Measurements from ENCODE around the gene WRAP73.

DNA sequence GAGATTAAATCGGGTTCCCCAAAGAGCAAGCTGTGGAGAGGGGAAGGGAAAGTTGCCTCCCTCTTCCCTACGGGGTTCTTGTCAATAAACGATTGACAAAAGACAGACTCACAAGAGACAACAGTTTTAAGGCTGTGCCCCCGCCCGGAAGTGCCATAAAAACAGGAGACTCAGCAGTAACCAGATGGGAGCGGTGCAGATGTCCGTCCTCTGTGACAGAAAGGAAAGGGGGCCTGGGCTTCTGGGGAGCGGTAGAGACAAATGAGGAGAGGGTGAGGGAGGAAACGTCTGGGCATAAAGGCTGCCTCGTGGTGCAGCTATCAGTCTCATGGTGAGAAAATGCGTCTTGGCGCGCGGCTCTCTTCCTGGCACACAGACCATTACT, 8.3 kb upstream of the WRAP73 start:
- TF ChIP-seq, protein P1, sequence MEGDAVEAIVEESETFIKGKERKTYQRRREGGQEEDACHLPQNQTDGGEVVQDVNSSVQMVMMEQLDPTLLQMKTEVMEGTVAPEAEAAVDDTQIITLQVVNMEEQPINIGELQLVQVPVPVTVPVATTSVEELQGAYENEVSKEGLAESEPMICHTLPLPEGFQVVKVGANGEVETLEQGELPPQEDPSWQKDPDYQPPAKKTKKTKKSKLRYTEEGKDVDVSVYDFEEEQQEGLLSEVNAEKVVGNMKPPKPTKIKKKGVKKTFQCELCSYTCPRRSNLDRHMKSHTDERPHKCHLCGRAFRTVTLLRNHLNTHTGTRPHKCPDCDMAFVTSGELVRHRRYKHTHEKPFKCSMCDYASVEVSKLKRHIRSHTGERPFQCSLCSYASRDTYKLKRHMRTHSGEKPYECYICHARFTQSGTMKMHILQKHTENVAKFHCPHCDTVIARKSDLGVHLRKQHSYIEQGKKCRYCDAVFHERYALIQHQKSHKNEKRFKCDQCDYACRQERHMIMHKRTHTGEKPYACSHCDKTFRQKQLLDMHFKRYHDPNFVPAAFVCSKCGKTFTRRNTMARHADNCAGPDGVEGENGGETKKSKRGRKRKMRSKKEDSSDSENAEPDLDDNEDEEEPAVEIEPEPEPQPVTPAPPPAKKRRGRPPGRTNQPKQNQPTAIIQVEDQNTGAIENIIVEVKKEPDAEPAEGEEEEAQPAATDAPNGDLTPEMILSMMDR (IDR thresholded peaks at IDR 0.05): no peak
- TF ChIP-seq POLR2A (IDR thresholded peaks at IDR 0.05; ENCODE audit: low read depth): no peak
